HG02973 (cell line): ENCODE measurements around the gene ACOX3.
A peak's percentile ranks its signal among the peaks of the same experiment; 100 is the strongest.
"Not testable (repeated sequence)": the region's sequence is repeated elsewhere in the genome, so short reads cannot be mapped to it uniquely, and the experiment has no call there.

Experiments
- ATAC-seq: cut with Tn5 transposase; IDR thresholded peaks from one replicate; pipeline ENCODE4 v1.9.1; 2021; ENCODE audit warnings: moderate library complexity; ENCODE audit not compliant: unreplicated experiment

The ACOX3 gene

DNA sequence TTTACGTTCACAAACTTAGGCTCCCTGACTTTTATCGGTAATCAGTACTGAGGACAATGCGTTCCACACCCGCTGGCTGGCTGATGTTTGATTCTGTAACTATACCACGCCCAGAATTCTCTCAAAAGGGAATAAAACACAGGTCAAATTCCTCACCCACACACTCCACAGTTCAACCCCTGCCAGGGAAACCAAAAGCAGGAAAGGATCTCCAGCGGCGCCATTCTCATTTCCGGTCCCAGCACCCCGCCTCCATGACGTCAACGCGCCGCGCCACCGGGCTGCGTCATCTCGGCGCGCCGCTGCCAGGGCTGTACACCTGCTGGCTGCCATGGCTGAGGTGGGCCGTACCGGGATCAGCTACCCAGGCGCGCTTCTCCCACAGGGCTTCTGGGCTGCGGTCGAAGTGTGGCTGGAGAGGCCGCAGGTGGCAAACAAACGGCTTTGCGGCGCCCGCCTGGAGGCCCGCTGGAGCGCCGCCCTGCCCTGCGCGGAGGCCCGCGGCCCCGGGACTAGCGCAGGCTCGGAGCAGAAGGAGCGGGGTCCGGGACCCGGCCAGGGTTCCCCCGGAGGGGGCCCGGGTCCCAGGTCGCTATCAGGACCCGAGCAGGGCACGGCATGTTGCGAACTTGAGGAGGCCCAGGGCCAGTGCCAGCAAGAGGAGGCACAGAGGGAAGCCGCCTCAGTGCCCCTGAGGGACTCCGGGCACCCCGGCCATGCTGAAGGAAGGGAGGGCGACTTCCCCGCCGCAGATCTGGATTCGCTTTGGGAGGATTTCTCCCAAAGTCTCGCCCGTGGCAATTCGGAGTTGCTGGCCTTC, at the start of gene ACOX3, which contains the start of gene TRMT44:
TSS of gene ACOX3 (minus strand) at position 232 of the 820 bp plus-strand sequence. CDS start 24,202 bp downstream, outside the sequence.
TSS of gene TRMT44 (plus strand) at position 286 of the 820 bp plus-strand sequence. CDS start at position 332, 46 bp downstream.
- ATAC-seq: peak; percentile 77

DNA sequence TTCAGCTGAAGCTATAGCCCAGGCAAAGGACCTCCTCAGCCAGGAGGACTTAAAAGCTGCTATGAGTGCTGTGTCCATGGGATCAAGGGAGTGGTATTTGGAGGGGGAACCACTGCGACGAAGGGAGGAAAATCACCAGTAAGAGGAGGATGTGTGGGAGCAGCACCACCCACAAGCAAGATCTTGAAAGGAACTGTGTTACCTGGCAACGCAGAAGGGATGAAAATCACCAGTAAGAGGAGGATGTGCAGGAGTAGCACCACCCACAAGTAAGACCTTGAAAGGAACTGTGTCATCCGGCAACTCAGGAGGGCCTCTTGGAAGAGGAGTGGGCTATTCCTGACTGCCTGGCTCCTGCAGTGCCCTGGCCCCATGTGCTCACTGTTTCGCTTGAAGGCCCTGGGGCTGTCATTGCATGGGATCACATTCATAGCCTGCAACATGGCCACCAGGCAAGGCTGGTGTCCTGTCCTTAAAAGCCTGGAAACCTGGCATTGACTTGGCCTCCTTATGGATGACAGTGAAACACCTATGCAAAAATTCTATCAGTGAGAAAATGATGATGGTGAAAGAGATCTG, 48.4 kb upstream of the ACOX3 start:
- no peak for ATAC-seq

- ATAC-seq: not testable (repeated sequence)
Measured at GRCh38 chr4:8486643-8487042, 46.1 kb upstream of the ACOX3 start.

DNA sequence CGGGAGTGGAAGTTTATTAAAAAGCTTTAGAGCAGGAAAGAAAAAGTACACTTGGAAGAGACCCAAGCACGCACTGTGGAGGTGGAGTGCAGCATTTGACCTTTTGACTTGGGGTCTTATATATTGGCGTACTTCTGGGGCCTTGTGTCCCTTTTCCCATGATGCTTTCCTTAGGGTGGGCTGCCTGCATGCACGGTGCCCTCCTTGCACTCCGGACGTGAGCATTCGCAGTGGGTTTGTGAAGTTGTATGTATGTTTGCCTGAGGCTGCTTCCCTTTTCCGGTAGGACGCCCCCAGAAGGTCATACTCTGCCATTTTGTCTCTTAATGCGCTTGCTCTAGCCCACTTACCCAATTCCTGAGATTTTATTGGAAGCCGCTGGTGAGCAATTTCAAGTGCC, 39.7 kb upstream of the ACOX3 start:
- ATAC-seq: no peak

DNA sequence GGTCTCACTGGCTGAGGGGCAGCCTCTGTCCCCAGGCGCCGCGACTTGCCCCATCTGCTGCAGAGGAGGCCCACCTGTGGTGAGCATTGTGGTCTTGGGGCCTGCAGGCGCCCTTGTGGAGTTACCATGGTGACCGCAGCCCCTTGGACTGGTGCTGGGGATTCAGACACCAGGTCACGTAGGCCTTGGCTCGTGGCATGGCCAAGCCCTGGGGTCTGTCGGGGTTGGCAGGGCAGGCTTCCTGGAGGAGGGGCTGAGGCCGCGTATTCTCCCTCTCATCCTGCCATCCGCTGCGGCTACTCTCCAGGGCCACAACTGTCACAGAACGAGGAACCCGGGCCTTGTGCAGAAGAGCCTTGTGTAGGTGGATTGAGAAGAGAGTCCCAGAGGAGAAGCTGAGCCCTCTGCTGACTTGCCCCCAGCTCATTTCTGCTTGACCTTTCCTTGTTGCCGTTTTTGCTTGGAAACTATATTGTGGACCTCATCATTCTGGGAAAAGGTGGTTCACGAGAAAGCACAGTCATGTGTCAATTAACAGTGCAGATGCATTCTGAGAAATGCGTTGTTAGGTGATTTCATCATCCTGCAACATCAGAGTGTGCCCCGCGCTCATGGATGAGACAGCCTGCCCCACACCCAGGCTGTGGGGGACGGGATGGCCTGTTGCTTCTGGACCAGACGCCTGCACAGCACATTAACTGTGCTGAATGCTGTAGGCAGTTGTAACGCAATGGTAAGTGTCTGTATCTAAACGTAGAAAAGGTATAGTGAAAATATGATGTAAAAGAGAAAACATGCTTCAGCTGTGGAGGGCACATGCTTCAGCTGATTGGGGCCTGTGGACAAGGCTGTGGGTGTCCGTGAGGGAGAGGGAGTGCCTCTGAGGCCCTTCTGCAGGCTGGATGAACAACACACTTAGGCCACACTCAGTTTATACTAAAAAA, 38.5 kb upstream of the ACOX3 start:
- ATAC-seq: no peak

DNA sequence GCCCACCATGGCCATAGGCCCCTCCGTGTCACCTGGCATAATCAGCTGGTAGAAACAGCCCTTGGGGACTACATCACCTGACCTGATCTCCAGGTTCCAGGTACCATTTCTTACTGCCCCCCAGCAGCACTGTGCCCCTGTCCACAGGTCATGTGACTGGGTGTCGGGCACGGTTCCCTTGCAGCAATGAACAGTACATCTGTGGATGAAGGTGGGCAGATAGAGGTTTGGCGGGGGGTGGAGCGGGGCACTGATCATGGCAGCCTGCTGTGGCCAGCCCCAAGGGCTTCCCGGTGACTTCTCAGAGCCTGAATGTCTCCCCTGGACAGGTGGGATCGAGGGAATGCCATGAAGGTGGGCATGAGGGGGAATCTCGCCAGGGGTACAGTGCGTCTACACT, 37.8 kb upstream of the ACOX3 start:
- no peak for ATAC-seq

DNA sequence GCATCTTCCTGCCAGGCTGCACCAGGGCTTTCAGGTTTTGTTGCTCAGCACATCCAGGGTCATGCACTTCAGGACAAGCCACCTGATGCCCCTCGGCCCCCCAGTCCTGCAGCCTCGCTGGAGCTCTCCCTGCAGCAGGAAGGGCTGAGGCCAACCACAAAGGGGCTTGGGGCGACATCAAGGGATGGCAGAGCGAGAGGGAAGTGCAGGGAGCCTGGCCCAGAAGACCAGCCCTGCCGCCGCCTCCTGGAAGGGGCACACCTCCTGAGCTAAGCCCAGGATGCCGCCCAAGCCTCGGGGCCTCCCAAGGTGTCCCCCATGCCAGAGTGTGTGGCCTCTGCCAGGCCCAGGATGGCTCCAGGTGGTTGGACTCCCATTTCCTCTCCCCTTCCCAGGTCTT, 37.2 kb upstream of the ACOX3 start:
- no peak for ATAC-seq

- no peak for ATAC-seq
Measured at GRCh38 chr4:8477095-8477635, 36.6 kb upstream of the ACOX3 start.

- no peak for ATAC-seq
Measured at GRCh38 chr4:8475751-8476575, 35.4 kb upstream of the ACOX3 start.

- no peak for ATAC-seq
Measured at GRCh38 chr4:8474856-8475255, 34.3 kb upstream of the ACOX3 start.

- no peak for ATAC-seq
Measured at GRCh38 chr4:8473920-8474590, 33.5 kb upstream of the ACOX3 start.

- no peak for ATAC-seq
Measured at GRCh38 chr4:8473198-8473919, 32.8 kb upstream of the ACOX3 start.

- no peak for ATAC-seq
Measured at GRCh38 chr4:8472689-8473197, 32.2 kb upstream of the ACOX3 start.

DNA sequence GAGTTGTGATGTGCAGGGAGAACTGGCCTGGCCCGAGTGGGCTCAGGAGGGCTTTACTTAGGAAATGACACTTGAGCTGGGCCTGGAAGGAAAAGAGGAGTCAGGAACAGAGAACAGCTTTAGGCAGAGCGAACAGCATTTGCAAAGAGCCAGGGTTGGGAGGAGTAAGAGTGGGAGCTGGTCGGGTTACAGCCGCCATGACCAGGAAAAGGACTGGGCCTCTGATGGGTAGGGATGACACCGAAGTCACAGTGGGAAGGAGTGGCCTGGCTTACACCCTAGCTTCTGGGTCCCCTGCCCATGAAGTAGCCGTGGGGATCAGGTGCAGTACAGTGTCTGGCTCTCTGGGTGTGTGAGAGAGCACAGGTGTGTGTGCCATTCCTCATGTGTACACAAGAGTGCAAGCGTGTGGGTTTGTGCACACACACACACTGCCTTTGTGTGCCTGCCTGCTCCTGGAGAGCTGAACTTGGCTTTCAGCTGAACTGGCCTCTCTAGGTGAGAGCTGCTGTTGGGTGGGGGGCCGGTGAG, 31.7 kb upstream of the ACOX3 start:
- ATAC-seq: no peak

DNA sequence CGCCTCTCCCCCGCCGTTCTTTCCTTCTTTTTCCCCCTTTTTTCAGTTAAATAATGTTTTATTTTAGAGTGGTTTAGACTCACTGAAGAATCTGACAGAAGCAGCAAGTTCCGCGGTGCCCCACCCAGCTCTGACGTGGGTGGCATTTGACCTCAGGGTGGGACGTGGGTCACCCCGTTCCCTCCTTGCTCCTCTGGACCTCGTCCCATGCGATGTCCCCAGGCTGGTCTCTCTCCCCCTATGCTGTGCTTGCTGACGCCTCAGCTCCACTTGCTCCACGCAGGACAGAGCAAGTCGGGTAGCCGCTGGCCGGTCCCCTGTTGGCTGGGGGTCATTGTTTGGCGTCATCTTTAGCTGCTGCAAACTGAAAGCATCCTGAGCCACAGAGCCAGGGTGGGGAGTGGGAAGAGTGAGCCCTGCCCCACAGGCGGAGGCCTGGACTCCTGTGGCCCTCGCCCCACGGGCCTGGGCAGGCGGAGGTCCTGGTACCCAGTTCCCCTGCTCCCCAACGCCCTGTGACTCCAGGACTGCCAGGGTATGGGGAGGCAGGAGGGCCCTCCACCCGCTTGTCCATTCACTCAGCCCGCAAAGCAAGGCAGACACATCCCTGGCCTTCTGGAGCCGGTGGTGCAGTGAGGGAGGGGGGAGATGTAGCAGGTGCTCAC, 30.8 kb upstream of the ACOX3 start:
- ATAC-seq: no peak

GRCh38 chr4:8470451-8471024, 30.0 kb upstream of the ACOX3 start:
- ATAC-seq: no peak

DNA sequence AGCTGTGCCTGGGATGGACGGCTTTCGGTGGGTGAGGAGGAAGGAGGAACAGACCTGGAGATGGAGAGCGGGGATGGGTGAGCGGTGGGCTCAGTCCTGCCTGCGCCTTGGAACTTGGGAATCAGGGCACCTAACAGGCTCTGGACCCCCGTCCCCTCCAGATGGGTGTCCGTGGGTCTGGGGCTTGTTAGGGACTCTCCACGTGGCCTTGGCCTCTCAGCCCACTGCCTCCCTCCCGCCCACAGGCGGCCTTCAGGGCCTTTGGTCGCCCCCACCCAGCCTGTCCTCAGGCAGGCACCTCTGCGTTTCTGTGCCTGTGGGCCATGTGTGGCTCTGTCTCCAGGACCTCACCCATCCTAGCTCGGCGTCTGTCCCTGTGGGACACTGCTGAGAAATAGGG, 29.0 kb upstream of the ACOX3 start:
- no peak for ATAC-seq
